BJ (cell line): ENCODE results near the gene TMTC1. TPM values are rescaled to one million over a fixed set of nuclear protein-coding genes. Genes with fewer than 3 reads are reported as not detected.

Experiments used
- CTCF ChIA-PET: fragments of 350-600 bp; formaldehyde crosslinking; extraction: SDS; loops from one replicate; lab custom pipeline; 2021; ENCODE audit warnings: antibody characterized with exemption, inconsistent platforms; lab: Yijun Ruan, JAX
- POLR2A ChIA-PET: fragments of 300-600 bp; sonication (Branson Sonifier 250); formaldehyde crosslinking; extraction: SDS; loops from one replicate; lab custom pipeline; 2021; ENCODE audit warnings: antibody characterized with exemption; lab: Charles Lee
- DNase-seq: peaks from one replicate; pipeline ENCODE4 v3.0.0-alpha.2; 2011; ENCODE audit warnings: low read depth
- H3K27me3 ChIP-seq: 2 replicates; pipeline ENCODE4 v1.6.0; 2011; ENCODE audit warnings: low read length; ENCODE audit not compliant: control insufficient read depth, insufficient read depth
- H3K36me3 ChIP-seq: 2 replicates; pipeline ENCODE4 v1.5.1; 2011; ENCODE audit warnings: low read length; ENCODE audit not compliant: control insufficient read depth, insufficient read depth
- H3K4me3 ChIP-seq: 2 replicates; pipeline ENCODE4 v1.5.1; 2011; ENCODE audit warnings: low read depth, mild to moderate bottlenecking, control low read depth, low read length
- CTCF ChIP-seq: IDR thresholded peaks from 2 replicates; pipeline ENCODE4 v1.5.1; 2011; ENCODE audit warnings: low read depth, mild to moderate bottlenecking, control low read depth, inconsistent platforms, low read length, moderate library complexity; ENCODE audit not compliant: insufficient read depth
- polyA plus RNA-seq: library from polyadenylated mRNA; depleted of rRNA; stranded (reverse); fragments of >200 nt; gene quantifications from 2 replicates; pipeline ENCODE4 v1.2.3, GENCODE V29; 2011

TMTC1 gene
- polyA plus RNA-seq, 1 experiment = 21.8 TPM

- POLR2A ChIA-PET = no interaction called here
- Histone ChIP-seq H3K36me3 (no peaks in the 10 kb centered on the region), H3K27me3 (no peaks in the 10 kb centered on the region)
These were observed 88.7 kb downstream of the TMTC1 start for GRCh38 chr12:29695026-29695425.

GRCh38 chr12:29694002-29694401 lies 89.7 kb downstream of the TMTC1 start:
- Histone ChIP-seq H3K4me3 (no peak overlapping the region), H3K36me3 (no peaks in the 10 kb centered on the region), H3K27me3 (no peaks in the 10 kb centered on the region)
- CTCF ChIA-PET = interaction anchor here (1.3 to 1.9 kb wide), 2 partner anchors 10 kb away, joined by 3 to 4 read pairs; no protein-coding TSS in a partner anchor
- POLR2A ChIA-PET = no interaction called here
- no peak for TF ChIP-seq CTCF
- no peak for DNase-seq

More at GRCh38 chr12:29695026-29695425, 88.7 kb downstream of the TMTC1 start:
- TF ChIP-seq CTCF = no peak
- CTCF ChIA-PET = no interaction called here
- no peak overlapping the region for H3K4me3 ChIP-seq
- no peak for DNase-seq

GRCh38 chr12:29692237-29692636 lies 91.5 kb downstream of the TMTC1 start:
- POLR2A ChIA-PET = no interaction called here

GRCh38 chr12:29691161-29691854 lies 92.4 kb downstream of the TMTC1 start:
- ChIA-PET CTCF (no interaction called here), POLR2A (no interaction called here)
- Histone ChIP-seq H3K36me3 (no peaks in the 10 kb centered on the region), H3K4me3 (no peak overlapping the region), H3K27me3 (no peaks in the 10 kb centered on the region)
- no peak for TF ChIP-seq CTCF
- no peak for DNase-seq

More at GRCh38 chr12:29692237-29692636, 91.5 kb downstream of the TMTC1 start:
- no peak for TF ChIP-seq CTCF
- H3K36me3 ChIP-seq = no peaks in the 10 kb centered on the region
- no peak overlapping the region for H3K4me3 ChIP-seq
- no peak for DNase-seq
- CTCF ChIA-PET = no interaction called here
- H3K27me3 ChIP-seq = no peaks in the 10 kb centered on the region

- Histone ChIP-seq H3K4me3 (no peak overlapping the region), H3K27me3 (no peaks in the 10 kb centered on the region), H3K36me3 (no peaks in the 10 kb centered on the region)
- ChIA-PET POLR2A (no interaction called here), CTCF (no interaction called here)
- DNase-seq = no peak
- TF ChIP-seq CTCF = no peak
These were observed 93.0 kb downstream of the TMTC1 start for GRCh38 chr12:29690728-29691127.
